Measurements from ENCODE around the gene TJP1.

The TJP1 gene

DNA sequence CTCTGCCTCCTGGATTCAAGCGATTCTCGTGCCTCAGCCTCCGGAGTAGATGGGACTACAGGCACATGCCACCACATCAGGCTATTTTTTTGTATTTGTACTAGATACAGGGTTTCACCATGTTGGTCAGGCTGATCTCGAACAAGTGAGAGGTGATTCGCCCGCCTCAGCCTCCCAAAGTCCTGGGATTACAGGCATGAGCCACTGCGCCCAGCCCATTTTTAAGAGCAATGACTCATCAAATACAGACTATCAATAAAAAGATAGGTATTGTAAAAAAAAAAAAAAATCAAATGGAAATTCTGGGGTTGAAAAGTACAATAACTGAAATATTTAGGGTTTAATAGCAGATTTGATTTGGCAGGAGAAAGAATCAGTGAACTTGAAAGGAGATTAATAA, 129.0 kb downstream of the TJP1 start:
- Histone ChIP-seq H3K36me3 (ENCODE audit: insufficient read depth, low read depth, low read length) (no peaks in the 10 kb centered on the region), H3K4me3 (ENCODE audit: low read length) (no peak overlapping the region), H3K9ac (ENCODE audit: low read depth, low read length) (no peak overlapping the region), H3K27ac (ENCODE audit: low read length) (no peak overlapping the region), H3K27me3 (ENCODE audit: insufficient read depth, low read length) (no peaks in the 10 kb centered on the region), H3K9me3 (ENCODE audit: insufficient read depth, low read depth, low read length) (no peaks in the 10 kb centered on the region), H3K4me1 (ENCODE audit: insufficient read depth, low read length) (no peaks in the 10 kb centered on the region)

DNA sequence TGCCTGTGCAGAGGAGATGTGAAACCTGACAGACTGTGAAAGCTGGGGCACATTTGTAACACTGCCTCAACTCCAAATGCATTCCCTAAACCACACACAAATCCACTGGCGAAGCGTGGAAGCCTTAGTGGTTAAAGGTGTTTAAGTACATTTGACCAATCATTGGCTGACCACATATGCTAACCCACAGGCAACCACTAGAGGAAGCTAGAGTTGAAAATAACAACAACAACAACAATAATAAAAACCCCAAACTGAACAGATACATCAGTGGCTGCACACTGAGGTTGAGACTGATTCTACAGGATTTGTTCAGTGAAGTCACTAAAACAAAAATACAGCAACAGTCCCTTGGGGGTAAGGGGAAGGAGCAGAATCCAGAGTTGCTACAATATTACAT, 129.7 kb downstream of the TJP1 start:
- Histone ChIP-seq H3K36me3 (ENCODE audit: insufficient read depth, low read depth, low read length) (no peaks in the 10 kb centered on the region), H3K27ac (ENCODE audit: low read length) (no peak overlapping the region), H3K9ac (ENCODE audit: low read depth, low read length) (no peak overlapping the region), H3K4me1 (ENCODE audit: insufficient read depth, low read length) (no peaks in the 10 kb centered on the region), H3K4me3 (ENCODE audit: low read length) (no peak overlapping the region), H3K27me3 (ENCODE audit: insufficient read depth, low read length) (no peaks in the 10 kb centered on the region), H3K9me3 (ENCODE audit: insufficient read depth, low read depth, low read length) (no peaks in the 10 kb centered on the region)

DNA sequence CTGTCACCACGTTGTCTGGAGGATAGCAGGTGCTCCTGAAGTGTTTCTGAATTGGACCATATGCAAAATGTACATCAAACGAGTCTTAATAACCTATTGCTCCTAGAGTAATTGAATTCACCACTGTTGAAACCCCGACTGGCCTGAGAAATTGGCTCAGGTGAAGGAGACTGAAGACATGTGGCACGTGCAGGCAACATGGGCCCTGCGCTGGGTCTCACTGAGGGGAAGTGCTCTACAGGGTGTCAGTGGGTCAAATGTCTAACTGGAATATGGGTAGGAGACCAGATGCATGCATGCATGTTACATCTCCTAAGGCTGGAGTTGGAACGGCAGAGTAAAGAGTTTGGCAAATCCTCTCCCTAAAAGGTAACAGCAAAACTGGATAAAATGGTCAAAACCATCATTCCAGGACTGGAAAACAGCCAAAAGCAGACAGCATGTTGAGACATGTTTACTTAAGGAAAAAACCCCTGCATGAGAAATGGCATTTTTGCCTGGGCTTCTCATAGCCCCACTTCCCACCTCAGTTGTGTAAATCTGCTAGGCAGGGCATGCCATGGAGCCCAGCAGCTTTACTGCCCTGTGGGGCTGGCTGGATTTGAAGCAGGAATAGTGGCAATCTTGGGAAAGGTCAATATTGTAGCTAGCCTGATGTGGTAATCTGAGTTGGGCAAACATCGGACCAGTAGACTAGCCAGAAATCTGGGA, 131.3 kb downstream of the TJP1 start:
- Histone ChIP-seq H3K27ac (ENCODE audit: low read length) (no peak overlapping the region), H3K4me1 (ENCODE audit: insufficient read depth, low read length) (no peaks in the 10 kb centered on the region), H3K9me3 (ENCODE audit: insufficient read depth, low read depth, low read length) (no peaks in the 10 kb centered on the region), H3K4me3 (ENCODE audit: low read length) (no peak overlapping the region), H3K36me3 (ENCODE audit: insufficient read depth, low read depth, low read length) (no peaks in the 10 kb centered on the region), H3K27me3 (ENCODE audit: insufficient read depth, low read length) (no peaks in the 10 kb centered on the region), H3K9ac (ENCODE audit: low read depth, low read length) (no peak overlapping the region)

DNA sequence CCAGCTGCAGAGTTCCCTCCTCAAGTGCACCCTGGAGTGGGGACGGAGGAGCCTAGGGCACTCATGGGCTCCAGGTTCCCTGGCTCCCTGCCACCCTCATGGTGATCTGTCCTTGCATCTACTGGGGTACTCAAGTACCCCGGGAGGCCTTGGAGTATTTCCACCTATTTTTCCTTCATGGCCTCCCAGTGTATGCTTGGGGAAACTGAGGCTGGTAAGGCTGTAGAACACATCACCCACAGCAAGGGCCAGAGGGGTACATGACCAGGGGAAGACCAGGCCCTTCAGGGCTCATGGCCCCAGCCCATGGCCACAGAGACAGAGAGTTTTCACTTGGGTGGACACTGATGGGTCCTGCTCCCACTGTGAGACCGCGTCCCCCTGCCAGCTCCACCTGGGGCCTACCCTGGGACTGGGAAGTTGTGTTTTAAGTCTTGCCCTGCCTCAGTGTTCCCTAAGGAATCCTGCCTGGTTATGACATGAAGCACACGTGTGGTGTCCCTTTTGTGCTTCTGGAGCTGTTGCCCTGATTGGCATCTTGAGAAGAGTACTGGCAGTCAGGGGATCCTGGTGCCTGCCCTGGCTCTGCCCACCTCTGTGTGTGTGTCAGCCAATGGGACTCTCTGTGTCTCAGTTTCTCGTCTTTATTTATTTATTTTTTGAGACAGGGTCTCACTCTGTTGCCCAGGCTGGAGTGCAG, 132.8 kb downstream of the TJP1 start:
- no peak overlapping the region for H3K27ac ChIP-seq (ENCODE audit: low read length)
- no peaks in the 10 kb centered on the region for H3K9me3 ChIP-seq (ENCODE audit: insufficient read depth, low read depth, low read length)
- no peaks in the 10 kb centered on the region for H3K36me3 ChIP-seq (ENCODE audit: insufficient read depth, low read depth, low read length)

DNA sequence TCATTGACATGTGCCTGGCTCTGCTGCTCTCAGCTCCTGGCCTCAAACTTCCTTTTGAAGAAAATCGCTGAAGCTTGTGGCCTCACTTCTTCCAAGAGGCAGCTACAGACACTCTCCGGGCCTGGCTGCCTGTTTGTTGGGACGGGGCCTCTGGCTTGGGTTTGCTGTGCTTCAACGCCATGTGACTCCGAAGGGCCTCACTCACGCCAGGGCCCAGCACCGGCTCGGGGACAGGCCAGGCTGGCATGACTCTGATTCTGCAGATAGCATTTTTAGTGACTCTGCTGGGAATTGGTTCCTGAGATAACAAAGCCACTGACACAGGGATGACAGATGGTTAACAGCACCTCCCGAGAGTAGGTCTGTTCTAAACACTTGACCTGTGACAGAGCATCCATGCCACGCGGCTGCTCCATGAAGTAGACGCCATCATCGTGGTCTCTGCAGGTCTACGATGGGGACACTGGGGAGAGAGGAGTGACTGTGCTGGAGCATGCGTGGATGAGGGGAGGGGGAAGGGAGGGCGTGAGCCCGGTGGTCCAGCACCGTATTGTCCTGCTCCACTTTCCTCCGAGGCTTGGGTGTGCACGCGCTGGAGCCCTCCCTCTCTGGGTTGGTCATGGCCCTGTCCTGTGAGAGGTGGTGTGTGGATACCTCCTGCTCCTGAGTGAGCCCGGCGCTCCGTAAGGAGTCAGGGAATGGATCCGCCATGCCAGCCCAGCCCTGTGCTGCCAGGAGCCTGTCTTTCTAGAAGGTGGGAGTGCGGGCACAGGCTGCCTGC, 133.6 kb downstream of the TJP1 start:
- H3K4me3 ChIP-seq (ENCODE audit: low read length) = no peak overlapping the region
- no peak overlapping the region for H3K9ac ChIP-seq (ENCODE audit: low read depth, low read length)
- no peaks in the 10 kb centered on the region for H3K4me1 ChIP-seq (ENCODE audit: insufficient read depth, low read length)
- no peaks in the 10 kb centered on the region for H3K27me3 ChIP-seq (ENCODE audit: insufficient read depth, low read length)
- H3K27ac ChIP-seq (ENCODE audit: low read length) = no peak overlapping the region
- H3K9me3 ChIP-seq (ENCODE audit: insufficient read depth, low read depth, low read length) = no peaks in the 10 kb centered on the region
- no peaks in the 10 kb centered on the region for H3K36me3 ChIP-seq (ENCODE audit: insufficient read depth, low read depth, low read length)

More for the DNA sequence above, 132.8 kb downstream of the TJP1 start:
- no peaks in the 10 kb centered on the region for H3K27me3 ChIP-seq (ENCODE audit: insufficient read depth, low read length)
- H3K9ac ChIP-seq (ENCODE audit: low read depth, low read length) = no peak overlapping the region
- H3K4me1 ChIP-seq (ENCODE audit: insufficient read depth, low read length) = no peaks in the 10 kb centered on the region
- no peak overlapping the region for H3K4me3 ChIP-seq (ENCODE audit: low read length)

DNA sequence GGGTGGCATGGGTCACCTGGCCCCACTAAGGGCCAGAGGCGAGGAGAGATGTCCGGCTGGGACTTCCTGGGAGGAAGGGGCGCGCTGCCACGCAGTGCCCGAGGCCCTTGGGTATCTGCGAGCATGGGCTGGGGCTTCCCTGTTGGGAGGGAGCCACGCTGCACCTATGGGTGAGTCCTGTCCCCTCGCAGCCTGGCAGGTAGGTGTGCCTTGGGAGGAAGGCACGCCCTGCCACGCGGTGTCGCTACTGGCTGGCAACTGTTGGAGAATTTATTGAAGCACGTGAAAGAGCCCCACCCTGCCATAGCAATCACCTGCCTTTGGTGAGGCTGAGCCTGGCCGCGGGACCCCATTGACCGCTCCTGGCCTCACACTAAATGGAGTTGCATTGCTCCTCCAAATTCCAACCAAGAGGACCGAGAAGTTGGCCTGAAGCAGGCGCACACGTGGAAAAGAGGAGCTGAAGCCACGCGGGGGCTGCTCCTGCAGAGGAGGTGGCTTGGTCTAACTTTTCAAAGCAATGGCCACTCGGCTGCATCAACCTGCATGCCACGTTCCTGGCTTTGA, 134.2 kb downstream of the TJP1 start:
- no peaks in the 10 kb centered on the region for H3K27me3 ChIP-seq (ENCODE audit: insufficient read depth, low read length)
- no peak overlapping the region for H3K4me3 ChIP-seq (ENCODE audit: low read length)
- H3K27ac ChIP-seq (ENCODE audit: low read length) = no peak overlapping the region
- H3K36me3 ChIP-seq (ENCODE audit: insufficient read depth, low read depth, low read length) = no peaks in the 10 kb centered on the region
- no peaks in the 10 kb centered on the region for H3K9me3 ChIP-seq (ENCODE audit: insufficient read depth, low read depth, low read length)
- H3K4me1 ChIP-seq (ENCODE audit: insufficient read depth, low read length) = no peaks in the 10 kb centered on the region
- no peak overlapping the region for H3K9ac ChIP-seq (ENCODE audit: low read depth, low read length)

DNA sequence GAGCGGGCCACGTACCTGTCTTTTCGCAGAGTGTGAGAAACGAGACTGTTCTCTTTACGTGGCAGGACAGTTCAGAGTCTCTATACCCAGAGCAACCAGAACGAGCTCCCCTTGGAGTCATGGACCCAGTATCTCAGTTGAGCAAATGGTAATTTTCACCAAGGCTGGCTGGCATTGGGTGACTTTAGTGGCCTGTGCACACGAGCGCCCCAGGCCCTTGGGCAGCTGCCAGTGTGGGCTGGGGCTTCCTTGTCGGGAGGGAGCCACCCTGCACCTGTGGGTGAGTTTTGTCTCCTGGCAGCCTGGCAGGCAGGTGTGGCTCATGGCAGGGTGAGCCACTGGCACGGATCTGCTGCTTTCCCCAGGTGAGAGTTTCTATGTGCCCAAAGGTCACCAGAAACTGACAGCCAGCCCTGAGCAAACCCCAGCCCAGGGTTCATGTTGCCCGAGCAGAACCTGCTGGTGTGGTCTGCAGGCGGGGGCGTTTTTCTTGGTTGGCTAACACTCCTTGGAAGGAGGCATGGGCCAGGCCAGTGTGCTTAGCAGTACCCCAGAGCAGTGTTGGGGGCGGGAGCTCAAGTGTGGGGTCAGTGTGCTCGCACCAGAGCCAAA, 135.0 kb downstream of the TJP1 start:
- no peaks in the 10 kb centered on the region for H3K9me3 ChIP-seq (ENCODE audit: insufficient read depth, low read depth, low read length)
- no peak overlapping the region for H3K27ac ChIP-seq (ENCODE audit: low read length)
- no peak overlapping the region for H3K4me3 ChIP-seq (ENCODE audit: low read length)
- H3K4me1 ChIP-seq (ENCODE audit: insufficient read depth, low read length) = no peaks in the 10 kb centered on the region
- no peak overlapping the region; the same call in 1 of the 2 replicates for H3K9ac ChIP-seq (ENCODE audit: low read depth, low read length)
- no peaks in the 10 kb centered on the region for H3K36me3 ChIP-seq (ENCODE audit: insufficient read depth, low read depth, low read length)
- no peaks in the 10 kb centered on the region for H3K27me3 ChIP-seq (ENCODE audit: insufficient read depth, low read length)

DNA sequence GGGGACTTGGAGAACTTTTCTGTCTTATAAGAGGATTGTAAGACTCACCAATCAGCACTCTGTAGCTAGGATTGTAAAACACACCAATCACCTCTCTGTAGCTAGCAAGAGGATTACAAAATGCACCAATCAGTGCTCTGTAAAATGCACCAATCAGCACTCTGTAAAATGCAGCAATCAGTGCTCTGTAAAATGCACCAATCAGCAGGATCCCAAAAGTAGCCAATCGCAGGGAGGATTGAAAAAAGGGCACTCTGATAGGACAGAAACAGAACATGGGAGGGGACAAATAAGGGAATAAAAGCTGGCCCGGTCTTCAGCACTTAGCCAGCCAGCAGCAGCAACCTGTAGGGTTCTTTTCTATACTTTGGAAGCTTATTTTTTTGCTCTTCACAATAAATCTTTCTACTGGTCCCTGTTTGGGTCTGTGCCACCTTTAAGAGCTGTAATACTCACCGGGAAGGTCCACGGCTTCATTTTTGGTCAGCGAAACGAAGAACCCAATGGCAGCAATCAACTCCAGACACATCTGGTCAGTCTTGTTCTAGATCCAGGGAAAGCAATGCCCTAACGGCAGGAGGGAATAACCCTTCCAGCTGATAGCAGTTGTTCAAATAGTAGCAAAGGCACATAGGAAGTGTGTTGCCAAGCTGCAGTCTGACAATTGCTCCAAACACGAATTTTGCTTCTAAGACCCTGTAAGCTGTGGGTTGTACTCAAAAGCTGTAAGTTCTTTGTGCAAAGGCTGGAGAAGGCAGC, 135.6 kb downstream of the TJP1 start:
- H3K27ac ChIP-seq (ENCODE audit: low read length) = no peak overlapping the region
- H3K9ac ChIP-seq (ENCODE audit: low read depth, low read length) = no peak overlapping the region; the same call in 1 of the 2 replicates
- H3K4me3 ChIP-seq (ENCODE audit: low read length) = no peak overlapping the region
- H3K27me3 ChIP-seq (ENCODE audit: insufficient read depth, low read length) = no peaks in the 10 kb centered on the region
- H3K36me3 ChIP-seq (ENCODE audit: insufficient read depth, low read depth, low read length) = no peaks in the 10 kb centered on the region
- H3K4me1 ChIP-seq (ENCODE audit: insufficient read depth, low read length) = no peaks in the 10 kb centered on the region
- H3K9me3 ChIP-seq (ENCODE audit: insufficient read depth, low read depth, low read length) = no peaks in the 10 kb centered on the region

DNA sequence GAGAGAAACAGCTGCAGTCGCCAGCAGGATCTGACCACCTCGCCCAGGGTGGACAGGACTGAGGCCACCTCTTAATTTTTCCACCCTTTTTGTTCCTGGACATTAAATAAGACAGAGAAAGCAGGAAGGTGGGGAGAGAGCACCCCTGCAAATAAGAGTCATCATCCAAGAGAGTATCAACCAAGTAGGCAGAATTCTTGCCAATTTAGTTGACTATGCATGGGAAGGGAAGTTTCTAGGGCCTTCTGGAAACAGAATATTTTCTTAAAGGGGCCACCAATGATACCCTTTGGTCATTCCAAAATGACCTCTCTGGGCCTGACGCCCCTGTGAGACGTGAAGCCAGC, 136.2 kb downstream of the TJP1 start:
- Histone ChIP-seq H3K36me3 (ENCODE audit: insufficient read depth, low read depth, low read length) (no peaks in the 10 kb centered on the region), H3K4me1 (ENCODE audit: insufficient read depth, low read length) (no peaks in the 10 kb centered on the region), H3K27me3 (ENCODE audit: insufficient read depth, low read length) (no peaks in the 10 kb centered on the region), H3K9ac (ENCODE audit: low read depth, low read length) (no peak overlapping the region), H3K4me3 (ENCODE audit: low read length) (no peak overlapping the region), H3K27ac (ENCODE audit: low read length) (no peak overlapping the region), H3K9me3 (ENCODE audit: insufficient read depth, low read depth, low read length) (no peaks in the 10 kb centered on the region)

DNA sequence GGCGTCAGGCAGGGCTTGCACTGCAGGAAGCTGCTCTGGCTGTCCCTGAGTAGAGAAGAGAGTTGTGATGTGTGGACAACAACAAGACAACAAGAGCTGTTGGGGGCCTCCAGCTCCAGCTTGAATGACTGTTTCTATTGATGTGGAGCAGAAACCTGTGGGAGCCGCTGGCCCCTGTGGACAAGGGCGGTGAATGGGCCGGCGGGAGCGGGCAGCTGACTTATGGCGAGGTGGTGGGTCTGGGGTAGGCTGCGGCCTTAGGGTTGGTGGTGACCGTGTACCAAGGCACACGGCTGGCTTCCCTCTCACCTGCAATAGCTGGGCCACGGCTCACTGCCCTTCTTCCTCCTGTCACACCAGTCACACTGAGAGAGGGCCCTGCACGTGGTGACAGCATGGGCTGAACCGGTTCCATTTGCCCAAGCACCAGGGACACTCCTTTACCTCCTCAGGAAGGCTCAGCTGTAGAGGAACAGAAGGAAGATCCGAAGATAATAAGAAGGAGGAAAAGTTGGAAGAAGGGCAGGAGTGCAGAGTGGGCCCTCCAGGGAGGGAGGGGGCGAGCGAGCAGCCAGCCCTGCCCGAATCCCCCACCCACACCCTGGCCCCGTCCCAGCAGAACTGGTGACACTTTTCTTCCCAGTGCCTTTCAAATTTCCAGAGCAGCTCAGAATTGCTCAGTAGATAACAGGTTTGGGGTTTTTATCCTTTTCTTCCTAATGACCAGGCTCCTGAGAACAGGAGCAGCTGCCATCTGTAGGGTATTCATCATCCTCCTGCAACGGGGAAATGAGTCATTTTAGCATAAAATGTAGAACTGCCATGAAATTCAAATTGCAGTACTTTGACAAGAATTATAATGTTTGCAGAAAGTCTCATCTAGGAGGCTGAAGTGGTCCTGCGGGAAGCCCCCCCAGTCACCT, 136.9 kb downstream of the TJP1 start:
- H3K27ac ChIP-seq (ENCODE audit: low read length) = no peak overlapping the region
- no peaks in the 10 kb centered on the region for H3K27me3 ChIP-seq (ENCODE audit: insufficient read depth, low read length)
- H3K4me3 ChIP-seq (ENCODE audit: low read length) = no peak overlapping the region
- H3K9me3 ChIP-seq (ENCODE audit: insufficient read depth, low read depth, low read length) = no peaks in the 10 kb centered on the region
- H3K4me1 ChIP-seq (ENCODE audit: insufficient read depth, low read length) = no peaks in the 10 kb centered on the region
- no peak overlapping the region for H3K9ac ChIP-seq (ENCODE audit: low read depth, low read length)
- no peaks in the 10 kb centered on the region for H3K36me3 ChIP-seq (ENCODE audit: insufficient read depth, low read depth, low read length)
